SW480 (cell line): ENCODE results near the gene NUP50.
A peak's percentile ranks its signal among the peaks of the same experiment; 100 is the strongest.

Source experiments
- DNase-seq: peaks from one replicate; pipeline ENCODE4 v3.0.0-alpha.2; 2016; ENCODE audit warnings: low spot score

Gene NUP50, protein sequence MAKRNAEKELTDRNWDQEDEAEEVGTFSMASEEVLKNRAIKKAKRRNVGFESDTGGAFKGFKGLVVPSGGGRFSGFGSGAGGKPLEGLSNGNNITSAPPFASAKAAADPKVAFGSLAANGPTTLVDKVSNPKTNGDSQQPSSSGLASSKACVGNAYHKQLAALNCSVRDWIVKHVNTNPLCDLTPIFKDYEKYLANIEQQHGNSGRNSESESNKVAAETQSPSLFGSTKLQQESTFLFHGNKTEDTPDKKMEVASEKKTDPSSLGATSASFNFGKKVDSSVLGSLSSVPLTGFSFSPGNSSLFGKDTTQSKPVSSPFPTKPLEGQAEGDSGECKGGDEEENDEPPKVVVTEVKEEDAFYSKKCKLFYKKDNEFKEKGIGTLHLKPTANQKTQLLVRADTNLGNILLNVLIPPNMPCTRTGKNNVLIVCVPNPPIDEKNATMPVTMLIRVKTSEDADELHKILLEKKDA

DNA sequence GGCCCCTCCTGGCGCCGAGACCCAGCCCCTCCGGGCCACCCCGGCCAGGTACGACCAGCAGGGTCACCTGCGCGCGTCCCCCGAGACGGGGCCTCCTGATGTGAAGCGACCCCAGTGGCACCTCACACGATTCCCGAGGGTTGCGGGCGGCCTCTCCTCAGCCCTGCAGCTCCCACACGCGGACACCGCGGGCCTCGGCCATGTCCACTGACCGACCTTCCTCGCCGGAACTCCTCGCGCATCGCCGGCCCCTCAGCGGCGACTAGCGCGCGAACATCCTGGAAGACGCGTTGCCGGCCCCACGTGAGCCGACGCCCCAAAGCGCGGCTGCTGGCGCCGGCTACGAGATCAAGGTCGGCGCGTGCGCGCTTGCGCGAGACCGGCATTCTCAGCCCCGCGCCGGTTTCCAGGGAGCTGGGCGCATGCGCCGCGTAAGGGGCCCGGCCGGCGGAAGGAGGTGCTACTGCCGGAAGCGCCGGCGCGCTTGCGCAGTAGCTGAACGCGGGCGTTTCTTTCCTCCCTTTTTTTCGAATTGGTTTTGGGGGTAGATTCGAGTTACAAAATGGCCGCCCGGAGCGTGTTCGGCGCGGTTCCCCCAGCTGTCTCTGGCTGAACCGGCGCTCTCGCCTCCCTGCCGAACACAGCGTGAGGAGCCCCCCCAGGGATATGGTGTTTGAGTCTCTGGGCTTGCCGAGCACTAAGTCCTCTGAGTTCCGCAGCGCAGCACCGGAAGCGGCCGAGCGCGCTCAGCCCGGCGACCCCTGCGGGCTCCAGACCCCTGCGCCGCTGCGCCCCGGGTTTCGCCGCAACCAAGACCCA is at the start of gene NUP50:
TSS of gene NUP50 (plus strand) at position 475 of the 819 bp plus-strand sequence. CDS start 4,253 bp downstream, outside the sequence.
- DNase-seq, result peak; percentile 92

DNA sequence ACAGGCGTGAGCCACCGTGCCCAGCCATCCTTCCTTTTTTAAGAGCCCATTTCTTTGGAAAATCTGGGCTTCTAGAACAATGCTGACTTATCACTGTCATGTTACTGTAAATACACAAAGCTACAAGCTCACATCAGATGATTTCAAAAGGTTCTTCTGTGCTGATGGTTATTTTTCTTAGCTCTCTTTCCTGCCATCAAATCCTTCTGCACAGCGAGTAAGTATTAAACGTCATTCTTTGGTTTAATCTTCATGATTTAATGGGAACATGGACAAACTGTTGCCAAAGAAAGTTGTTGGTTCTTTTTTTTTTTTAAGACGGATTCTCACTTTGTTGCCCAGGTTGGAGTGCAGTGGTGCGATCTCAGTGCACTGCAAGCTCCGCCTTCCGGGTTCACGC is 43.3 kb upstream of the NUP50 start:
- no peak for DNase-seq

DNA sequence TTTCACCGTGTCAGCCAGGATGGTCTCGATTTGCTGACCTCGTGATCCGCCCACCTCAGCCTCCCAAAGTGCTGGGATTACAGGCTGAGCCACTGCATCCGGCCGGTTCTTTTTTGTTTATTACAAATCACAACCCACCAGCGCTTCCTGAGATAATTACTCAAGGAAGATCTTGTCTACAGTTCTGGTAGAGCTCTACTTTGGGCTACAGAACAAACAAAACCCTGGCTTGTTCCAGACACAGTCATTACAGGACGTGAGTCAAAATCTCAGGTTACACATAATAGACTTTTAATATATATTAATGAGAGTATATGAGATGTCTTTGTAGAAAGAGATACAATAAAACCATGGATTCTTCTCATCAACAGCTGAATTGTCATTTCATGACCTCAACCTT is 42.8 kb upstream of the NUP50 start:
- peak; percentile 39 for DNase-seq

DNA sequence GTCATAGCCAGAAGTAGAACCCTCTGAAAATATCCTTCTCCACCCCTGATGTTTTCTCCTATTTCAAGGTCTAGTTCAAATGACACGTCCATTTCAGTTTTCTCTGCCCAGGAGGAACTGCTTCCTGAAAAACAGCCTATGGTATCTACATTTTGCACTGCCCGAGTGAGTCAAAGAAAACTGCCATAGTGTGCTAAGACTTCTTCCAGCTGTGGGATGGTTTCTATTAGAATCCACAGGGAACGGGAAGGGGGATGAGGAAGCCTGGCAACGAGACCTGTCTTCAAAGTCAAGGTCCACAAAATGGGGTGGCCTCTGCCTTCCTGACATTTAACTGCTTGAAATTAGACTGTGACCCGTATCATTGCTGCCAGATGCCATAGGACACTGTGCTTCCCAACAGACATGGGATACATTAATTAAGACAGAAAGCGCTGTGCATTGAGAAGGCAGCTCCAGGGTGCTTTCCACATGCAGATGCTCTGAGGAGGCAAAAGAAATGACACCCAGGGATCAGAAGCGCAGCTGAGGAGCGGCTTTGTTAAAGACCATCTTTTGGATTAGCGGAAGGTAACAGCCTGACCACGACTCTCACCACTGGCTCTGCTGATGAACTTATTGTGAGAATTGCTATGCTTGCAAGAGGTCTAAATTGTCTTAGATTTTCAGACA is 39.4 kb upstream of the NUP50 start:
- no peak for DNase-seq

DNA sequence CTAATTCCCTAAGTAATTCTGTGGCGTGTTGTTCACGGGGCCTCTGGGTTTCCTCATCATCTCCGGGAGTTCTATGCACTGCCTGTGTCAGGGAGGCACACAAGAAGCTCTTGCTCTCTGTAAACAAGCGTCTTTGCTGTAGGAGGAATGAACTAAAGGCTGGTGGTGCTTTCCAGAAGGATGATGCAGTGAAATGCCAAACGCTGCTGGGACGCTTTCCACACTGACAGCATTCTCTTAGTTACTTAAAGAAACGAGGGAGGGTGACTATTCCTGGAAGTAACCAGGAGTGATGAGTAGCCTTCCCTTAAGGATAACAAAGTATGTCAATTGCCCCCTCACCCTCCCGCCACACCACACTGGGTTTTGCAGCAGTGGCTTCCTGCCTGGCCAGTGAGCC is 38.5 kb upstream of the NUP50 start:
- no peak for DNase-seq

DNA sequence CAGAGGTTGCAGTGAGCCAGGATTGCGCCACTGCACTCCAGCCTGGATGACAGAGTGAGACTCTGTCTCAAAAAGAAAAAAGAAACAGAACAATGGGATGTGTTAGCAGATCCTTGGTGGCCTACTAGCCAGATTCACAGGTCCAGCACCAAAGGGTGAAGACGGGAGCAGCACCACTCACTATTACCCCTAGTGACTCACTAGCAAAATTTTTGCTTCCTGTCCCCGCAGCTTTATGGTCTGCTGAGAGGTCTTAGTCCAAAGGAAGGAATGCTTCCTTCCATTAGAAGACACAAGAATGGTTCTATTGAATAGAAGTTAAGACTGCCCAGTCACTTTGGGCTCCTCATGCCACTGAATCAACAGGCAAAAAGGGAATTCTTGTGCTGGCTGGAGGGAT is 35.9 kb upstream of the NUP50 start:
- DNase-seq, result peak; percentile 34

DNA sequence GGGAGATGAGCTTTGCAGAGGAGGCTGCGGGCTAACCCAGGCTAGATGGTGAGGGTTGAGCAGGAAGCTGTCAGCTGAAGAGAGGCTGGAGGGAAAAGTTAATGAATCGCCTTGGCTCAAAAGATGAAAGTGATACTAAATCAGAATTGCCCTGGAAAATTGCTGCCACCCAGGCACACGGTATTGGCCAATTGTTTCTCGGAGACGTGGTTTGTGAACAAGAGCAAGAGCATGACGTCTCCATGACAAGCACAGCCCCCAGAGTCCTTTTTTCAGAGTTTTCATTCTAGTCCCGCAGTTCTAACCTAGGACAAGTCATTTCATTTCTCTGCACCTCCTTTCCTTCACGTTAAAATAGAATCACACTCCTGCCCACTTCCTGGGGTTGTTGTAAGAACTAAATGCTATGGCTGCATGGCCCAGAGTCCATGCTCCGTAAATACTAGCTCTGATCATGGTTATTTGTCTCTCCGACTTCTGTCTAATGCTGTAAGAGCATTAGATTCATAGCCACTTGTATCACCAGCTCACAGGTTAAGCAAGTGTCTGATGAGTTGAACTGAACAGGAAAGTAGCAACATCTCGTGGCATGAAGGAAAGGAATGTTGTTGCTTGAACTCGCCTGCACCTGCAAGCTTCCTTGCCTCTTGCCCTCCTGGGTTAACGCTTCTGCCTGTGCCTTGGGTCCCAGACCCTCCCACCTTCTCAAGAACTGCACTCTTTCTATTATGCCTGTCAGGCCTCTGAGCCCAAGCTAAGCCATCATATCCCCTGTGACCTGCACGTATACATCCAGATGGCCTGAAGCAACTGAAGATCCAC is 33.8 kb upstream of the NUP50 start:
- DNase-seq, result no peak

DNA sequence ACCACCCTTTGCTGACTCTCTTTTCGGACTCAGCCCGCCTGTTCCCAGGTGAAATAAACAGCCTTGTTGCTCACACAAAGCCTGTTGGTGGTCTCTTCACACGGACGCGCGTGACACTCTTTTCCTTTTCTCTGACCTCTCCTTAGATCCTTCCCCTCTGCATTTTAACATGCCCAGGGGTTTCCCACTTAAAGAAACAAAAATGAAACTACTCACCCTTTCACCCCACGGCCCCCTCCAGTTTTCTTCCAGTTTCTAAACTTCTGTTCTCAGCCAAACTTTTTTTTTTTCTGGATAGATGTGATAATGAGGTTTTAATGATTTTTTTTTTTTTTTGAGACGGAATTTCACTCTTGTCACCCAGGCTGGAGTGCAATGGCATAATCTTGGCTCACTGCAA is 32.8 kb upstream of the NUP50 start:
- DNase-seq, result no peak

DNA sequence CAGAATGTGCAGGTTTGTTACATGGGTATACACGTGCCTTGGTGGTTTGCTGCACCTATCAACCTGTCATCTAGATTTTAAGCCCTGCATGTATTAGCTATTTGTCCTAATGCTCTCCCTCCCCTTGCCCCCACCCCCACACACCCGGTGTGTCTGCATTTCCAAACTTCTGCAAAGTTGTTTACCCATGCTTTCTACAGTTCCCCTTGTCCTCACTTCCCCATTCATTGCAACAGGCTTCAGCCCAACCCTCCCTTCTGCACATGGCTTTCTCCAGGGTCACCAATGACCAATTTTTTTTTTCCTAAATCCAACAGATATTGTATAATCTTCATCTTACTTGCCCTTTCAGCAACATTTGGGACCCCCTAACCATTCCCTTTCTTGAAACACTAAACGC is 32.0 kb upstream of the NUP50 start:
- no peak for DNase-seq

DNA sequence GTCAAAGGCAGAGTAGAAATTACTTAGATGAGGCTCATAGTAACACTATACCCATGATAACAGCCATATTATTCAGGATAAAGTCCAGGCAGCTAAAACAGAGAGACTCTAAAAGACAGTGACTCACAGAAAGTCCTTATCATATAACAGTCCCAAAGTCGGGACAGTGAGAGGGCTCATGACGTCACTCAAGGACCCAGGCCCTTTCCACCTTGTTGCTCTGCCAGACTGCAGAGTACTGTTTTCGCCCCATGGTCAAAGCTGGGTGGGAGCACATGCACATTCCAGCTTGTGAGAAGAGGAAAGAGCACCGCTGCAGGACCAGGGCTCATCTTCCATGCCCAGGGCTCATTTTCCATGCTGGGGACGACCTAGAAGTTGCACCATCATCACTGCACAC is 29.4 kb upstream of the NUP50 start:
- DNase-seq, result no peak

DNA sequence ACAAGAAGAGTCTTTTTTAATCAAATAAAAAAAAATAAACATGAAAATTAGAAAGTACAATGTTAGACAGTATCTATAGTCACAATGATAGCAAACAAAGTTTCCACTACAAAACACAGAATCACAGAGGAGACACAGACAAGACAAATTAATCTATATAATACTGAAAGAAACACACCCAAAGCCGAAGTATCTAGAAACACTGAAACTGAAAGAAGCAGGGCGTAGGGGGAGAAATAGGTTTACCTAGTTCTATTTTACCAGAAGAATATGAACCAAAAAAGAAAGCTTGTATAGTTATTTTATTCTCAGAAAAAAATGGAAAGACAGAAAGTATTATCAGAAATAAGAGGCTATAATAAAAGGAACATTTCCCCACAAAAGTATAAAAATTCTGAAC is 27.1 kb upstream of the NUP50 start:
- DNase-seq, result no peak

DNA sequence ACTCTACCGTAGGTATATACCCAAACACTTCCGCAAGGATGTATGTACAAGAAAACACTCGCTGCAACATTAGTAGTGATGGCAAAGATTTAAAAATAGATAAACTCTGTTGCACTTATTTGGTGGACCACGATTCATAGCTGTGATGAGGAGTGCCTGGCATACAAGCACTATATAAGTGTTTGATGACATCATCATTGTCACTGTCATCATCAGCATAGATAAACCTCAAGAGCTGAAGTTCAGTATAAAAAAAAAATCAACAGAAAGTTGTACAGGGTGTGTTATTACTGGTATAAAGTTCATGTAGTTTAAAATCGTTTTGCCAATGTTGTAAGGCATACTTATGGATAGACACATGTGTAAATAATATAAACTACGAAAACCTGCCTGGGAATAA is 24.0 kb upstream of the NUP50 start:
- DNase-seq, result no peak

DNA sequence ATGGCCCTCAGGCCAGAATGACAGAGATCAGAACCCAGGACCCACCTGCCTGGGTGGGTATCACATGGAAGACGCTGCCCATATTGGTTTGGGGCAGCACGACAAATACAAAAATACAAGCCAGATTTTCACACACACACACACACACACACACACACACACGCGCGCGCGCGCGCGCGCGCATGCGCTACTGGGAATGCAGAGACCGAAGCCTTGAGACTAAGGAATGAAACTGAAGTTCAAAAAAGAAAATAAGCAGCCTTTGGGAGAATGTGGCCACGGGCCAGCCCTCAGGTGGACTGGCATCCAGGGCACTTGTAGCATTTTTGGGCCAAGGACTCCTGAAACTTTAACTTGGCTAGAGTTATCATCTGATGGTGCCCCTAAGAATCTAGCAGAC is 21.3 kb upstream of the NUP50 start:
- DNase-seq, result no peak

DNA sequence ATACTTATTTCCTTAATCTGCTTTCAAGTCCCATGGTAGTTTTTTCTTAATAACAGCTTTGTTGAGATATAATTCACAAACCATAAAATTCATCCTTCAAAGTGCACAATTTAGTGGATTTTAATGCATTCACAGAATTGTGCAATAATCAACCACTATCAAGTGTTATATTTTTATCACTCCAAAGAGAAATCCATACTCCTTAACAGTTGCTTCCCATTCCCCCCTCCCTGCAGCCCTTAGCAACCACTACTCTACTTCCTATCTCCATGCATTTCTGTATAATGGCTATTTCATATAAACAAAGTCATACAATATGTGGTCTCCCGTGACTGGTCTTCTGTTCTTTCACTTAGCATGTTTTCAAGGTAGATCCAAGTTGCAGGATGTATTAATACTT is 18.8 kb upstream of the NUP50 start:
- DNase-seq, result no peak

DNA sequence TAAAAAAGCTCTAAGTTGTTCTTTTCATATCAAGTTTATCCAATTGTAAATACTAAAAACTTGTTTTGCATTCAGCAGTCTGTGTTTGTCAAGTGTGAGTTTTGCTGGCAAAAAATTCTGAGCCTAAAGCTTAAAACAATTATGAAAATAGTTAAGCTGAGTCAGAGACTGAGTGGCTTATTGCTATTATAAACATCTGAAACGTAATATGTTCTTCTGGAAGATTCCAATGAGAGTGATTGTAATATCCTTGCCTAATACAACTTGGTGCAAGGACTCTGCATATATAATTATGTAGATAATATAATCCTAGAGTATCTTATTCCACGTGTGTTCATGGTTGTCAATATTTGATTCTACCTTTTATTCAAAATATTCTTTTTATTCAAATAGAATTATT is 14.1 kb upstream of the NUP50 start:
- DNase-seq, result no peak

DNA sequence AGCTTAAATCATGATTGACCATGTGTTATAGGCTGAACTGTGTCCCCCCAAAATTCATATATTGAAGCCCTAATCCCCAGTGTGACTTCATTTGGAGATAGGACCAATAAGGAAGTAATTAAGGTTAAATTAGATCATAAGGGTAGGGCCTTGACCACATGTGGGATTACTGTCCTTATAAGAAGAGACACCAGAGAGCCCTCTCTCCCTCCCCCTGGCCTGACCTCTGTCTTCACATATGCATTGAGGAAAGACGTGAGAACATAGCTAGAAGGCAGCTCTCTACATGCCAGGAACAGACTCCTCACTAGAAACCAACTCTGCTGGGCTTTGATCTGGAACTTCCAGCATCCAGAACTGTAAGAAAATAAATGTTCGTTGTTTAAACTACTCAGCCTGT is 13.6 kb upstream of the NUP50 start:
- no peak for DNase-seq

DNA sequence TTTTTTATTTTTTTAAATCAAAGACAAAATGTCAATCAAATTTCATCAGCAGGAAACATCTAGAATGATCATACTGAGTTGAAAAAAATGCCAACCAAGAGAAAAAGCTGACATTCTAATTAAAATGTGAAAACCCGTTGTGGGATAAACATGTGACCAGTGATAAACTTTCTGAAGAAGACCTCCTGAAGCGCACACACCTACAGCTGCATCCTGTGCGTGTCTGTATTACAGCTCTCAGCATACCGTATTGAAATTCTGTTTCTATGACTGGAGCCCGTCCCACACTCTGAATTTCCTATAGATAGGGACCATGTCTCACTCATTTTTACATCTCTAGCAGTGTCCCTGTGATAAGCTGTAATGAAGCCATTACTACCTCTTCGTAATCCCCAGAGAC is 12.2 kb upstream of the NUP50 start:
- no peak for DNase-seq

DNA sequence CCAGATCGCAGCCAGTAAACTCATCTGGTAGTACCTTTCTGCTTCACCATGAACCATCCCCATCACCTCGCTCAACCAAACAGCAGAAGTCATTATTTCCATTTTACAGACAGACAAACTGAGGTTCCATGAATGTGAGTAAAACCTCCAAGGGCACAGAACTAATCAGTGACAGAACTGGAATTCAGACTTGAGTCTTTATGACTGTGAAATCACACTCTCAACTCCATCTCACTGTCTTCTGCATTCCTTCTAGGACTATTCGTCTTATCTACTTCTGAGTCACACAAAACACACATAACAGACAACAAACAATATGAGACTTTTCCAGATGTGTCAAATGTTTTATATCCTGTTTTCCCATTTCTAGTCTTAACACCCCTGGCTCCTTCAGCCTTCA is 9.3 kb upstream of the NUP50 start:
- DNase-seq, result no peak

DNA sequence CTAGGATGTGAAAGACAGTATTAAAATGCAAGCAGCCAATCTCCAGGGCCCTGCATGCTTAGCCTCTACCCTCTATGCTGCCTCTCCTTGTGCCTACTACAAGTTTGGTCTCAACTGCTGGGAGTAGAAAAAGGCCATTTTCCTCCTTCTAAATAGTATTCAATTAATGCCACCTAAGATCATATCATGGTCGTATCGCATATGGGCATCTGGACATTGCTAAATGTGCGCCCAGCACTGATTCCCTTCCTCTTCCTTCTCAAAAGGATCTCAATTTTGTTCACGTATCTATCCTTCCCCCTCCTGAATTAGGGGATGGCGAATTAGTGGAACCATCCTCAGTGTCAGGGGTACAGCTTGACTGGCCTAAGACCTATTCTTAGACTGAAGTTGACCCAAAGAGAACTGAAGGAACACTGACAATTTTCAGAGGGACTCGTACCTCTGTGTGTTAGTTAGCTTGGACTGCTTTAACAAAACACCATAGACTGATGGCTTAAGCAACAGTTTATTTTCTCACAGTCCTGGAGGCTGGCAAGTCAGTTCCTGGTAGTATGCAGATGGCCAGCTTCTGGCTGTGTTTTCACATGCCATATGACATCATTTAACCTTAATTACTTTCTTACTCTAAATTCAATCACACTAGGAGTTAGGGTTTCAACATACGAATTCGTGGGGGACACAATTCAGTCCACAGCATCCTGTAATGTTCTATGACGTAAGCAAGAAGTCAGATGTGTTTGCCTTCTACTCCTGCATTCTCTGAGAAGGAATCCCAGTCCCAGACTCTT is 8.5 kb upstream of the NUP50 start:
- no peak for DNase-seq

DNA sequence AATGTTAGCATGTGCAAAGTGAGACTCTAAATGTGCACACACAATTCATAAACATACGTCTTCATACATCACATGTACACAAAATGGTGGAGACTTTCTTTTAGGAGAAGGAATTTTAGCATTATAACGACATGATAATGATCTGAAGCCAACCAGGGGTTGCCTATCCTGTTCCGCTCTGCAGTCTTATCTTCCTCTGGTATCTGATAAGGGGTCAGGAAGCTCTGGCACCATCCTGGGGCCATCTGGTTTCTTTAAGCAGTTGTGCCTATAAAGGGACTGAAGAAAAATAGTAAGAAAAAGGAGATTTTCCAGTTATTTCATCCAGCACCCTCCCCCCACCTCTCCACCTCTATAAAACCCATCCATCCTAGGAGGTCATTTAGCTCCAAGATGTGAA is 5.8 kb upstream of the NUP50 start:
- no peak for DNase-seq
